T follicular helper cell (primary cell): ENCODE data around the gene P4HB.
"Not testable (repeated sequence)": the region's sequence is repeated elsewhere in the genome, so short reads cannot be mapped to it uniquely, and the experiment has no call there.

Experiments used
- DNase-seq: peaks from one replicate; pipeline ENCODE4 v3.0.0-alpha.2; 2020; ENCODE audit warnings: low read depth

The P4HB gene

DNA sequence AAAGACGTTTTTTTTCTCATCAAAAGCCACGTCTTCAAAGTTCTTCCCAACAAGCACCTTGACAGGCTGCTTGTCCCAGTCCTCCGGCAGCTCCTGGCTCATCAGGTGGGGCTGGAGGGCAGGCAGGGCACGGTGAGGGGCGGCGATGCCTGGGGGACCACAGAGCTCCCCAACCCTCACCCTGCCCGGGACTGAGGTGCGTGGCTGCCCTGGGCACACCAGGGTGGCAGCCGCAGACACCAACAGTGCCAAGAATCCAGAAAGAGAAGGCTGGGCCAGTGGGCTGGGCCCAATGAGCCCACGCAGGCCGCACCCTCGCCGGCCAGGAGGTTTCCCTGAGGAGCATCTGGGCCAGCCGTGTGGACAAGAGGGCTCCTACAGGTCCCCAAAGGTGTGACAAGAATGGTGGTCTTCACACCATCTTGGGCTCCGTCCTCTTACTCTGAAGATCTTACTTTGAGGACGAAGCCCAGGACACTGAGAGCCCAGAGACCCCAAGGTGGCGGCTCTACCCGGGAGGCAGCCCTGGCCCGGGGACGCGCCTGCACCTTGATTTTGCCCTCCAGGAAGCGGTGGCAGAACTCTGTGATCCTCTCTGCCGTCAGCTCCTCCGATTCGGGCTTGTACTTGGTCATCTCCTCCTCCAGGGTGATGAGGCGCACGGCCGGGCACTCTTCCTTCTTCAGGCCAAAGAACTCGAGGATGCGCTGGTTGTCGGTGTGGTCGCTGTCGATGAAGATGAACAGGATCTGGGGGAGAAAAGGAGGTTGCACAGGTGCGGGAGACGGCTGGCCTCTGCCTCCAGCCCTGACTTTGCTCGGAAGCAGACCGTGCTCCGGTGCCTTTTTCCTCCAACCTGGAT is 14.2 kb downstream of the P4HB start:
- no peak for DNase-seq

DNA sequence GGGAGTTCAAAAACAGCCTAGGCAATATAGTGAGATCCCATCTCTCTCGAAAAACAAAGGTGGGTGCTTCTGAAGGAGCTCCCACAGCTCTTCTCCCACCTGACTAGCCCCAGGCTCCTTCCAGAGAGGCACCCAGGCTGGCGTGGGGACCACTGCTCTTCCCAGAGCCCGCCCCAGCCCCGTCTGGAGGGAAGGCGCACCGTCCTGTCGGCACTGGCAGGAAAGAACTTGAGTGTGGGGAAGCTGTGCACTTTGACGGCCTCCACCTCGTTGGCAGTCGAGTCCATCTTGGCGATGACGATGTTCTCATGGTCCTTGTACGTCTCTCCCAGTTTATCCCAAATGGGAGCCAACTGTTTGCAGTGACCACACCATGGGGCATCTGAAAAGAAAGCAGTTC is 15.0 kb downstream of the P4HB start:
- no peak for DNase-seq

DNA sequence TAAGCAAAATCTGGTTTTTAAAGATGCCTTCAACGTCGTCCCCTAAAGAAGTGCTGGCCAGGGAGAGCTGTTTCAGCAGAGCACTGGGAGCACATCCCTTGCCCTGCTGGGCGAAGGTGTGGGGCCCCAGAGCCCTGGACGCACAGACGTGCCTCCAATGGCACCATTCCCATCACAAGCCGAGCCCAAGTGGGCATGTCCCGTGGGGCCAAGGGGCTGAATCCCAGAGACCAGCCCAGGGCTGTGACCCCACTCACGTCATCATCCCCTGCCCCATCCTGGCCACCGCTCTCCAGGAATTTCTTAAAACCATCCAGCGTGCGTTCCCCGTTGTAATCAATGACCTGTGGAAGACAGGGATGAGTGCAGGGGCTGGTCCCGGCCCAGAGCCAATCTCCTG is 15.4 kb downstream of the P4HB start:
- no peak for DNase-seq

DNA sequence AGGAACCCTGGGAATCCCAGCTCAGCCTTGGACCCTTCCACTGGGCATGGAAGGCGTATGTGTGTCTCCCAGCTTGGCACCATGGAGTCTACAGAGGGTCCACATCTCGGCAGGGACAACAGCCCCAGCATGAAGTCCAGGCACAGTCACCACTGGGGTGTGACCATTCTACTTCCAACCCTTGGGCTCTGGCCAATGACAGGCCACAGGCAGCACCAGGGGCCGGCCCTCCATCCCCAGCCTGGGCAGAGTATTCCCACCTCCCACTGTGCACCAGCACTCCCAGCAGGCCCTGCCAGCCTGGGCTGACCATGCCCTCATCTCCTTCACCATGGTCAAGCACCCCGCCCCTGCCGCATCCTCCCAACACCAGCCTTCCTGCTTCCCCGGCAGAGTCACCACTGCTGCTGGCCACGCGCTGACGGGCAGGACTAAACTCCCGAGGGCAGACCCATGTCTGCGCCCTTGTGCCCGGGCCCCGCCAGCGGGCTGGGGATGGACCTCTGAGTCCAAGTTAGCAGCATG is 15.9 kb downstream of the P4HB start:
- DNase-seq: no peak

DNA sequence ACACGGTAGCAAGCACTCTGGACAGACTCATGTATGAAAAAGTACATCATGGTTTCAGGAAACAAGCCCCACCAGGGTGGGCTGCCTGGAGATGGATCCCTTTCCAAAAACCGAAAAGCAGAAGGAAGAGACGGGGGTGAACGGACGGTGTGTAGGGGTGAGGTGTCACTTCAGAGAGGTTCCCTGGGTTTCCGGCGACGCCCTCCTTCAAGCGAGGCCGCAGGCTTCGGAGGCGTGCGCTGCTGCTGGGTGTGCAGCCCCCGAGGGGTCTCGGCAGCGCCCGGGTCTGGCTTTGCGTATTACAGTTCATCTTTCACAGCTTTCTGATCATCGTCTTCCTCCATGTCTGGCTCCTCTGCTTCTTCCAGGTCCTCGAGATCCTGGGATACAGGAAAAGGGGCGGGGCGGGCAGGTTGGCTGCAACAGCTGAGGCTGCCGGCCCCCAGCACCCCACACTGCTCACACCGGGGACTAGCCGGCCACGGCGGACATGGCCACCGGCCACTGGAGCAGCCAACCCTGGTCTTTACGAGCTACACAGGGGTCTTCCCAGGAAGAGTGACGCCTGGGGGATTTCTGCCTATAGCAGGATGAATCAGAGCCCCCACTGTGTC is 16.5 kb downstream of the P4HB start:
- DNase-seq: no peak

DNA sequence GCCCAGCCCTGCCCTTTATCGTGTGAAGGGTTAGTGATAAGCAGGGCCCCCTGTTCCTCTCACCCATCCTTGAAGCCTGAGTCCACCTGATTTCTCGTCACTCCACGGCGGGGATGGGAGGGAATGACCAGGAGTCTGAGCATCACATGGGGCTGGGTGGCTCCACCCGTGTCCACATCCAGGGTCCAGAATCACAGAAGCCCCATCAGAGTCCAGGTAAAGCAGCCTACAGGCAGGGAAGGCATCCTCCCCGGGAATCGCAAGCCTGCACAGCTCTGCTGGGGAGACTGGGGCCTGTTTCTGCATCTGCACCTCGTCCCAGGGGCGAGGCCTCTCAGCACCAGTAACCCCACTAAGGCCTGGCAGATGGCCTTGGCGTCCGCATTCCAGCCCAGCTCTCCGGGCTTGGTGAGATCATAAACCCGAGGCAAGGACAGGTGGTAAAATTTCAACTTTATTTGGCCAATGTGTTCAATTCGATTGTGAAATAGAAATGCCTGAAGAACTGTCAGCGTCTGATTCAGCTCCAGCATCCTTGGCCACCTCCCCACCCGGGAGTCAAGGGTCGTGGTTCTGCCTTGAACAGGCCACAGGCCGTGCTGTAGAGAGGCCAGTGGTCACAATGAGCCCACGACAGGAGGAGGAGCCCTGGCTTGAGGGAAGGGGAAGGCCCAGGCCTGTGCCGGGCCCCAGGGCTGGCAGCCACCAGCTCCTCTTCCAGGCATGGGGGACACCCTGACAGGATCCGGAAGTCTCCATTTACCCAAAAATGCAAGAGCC is 17.4 kb downstream of the P4HB start:
- DNase-seq: no peak

DNA sequence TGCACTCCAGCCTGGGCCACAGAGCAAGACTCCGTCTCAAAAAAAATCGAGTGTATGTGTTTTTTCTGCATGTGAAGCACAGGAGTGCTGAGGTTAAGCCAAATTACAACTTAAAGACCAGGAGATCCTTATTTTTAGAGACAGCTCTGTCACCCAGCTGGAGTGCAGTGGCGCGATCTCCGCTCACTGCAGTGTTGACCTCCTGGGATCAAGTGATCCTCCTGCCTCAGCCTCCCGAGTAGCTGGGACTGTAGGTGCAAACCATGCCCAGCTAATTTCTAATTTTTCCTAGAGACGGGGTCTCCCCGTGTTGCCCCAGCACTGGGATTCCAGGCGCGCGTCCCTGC is 18.0 kb downstream of the P4HB start:
- no peak for DNase-seq

DNA sequence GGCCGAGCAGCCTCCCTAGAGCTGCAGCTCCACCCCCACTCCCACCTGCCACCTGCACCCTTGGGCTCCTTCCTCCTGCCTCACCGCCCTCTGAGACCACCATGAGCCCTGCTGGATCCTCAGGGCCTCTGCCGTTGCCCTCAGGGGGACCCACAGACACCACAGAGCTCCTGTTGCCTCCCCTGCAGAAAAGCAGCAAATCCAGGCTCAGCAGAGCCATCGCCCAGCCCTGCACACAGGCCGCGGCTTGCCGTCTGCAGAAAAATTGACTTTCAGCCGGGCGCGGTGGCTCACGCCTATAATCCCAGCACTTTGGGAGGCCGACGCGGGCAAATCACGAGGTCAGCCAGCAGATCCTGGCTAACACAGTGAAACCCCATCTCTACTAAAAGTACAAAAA is 18.5 kb downstream of the P4HB start:
- DNase-seq: no peak

DNA sequence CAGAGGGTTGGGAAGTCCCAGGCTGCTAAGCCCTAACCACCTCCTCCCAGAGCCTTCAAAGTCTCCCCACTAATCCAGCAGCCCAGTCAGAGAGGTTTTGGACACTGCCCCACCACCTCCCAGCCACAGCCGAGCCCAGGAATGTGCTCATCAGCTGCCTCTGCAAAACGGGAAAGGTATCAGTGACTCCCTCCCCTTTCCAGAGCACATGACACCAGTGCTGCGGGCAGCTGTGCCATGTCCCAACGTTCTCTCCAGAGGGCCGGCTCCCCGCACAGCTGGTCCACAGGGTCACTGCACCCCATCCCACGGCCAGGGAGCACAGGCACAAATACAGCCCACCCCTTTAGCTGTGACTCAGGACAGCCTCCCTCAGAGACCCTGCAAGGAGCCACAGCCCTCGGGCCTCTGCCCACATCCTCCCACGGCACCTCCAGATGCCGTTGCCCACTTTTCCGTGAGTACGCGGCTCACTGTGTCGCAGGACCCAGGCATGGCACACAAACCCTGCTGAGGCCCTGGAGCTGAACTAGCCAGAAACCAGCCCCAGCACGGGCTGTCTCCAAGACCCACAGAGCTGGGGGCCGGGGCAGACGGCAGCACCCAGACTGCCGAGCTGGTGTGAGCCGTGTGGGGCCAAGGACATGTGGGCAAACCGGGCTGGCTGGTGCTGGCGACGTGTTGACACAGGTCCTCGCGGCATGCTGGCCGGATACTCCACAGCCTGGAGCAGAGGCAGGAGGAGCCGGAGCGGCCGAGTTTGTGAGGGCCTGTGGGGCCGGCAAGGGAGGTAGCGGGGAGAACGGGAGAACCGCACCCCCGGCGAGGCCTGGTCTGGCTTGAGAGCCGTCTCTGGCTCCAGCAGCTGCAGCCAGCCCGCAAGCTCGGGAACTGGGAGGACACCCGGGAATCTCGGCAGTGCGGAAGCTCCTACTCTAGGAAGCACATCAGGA is 19.2 kb downstream of the P4HB start:
- no peak for DNase-seq

DNA sequence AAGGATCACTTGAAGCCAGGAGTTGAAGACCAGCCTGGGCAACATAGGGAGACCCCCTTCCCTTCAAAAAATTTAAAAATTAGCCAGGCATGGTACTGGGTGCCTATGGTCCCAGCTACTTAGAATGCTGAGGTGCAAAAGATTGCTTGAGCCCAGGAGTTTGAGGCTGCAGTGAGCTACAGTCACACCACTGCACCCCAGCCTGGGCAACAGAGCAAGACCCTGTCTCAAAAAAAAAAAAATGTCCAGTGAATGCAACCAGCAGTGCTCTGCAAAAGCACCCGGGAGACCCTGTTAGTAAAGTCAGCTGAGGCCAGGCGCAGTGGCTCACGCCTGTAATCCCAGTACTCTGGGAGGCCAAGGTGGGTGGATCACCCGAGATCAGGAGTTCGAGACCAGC is 20.3 kb downstream of the P4HB start:
- DNase-seq: not testable (repeated sequence)

DNA sequence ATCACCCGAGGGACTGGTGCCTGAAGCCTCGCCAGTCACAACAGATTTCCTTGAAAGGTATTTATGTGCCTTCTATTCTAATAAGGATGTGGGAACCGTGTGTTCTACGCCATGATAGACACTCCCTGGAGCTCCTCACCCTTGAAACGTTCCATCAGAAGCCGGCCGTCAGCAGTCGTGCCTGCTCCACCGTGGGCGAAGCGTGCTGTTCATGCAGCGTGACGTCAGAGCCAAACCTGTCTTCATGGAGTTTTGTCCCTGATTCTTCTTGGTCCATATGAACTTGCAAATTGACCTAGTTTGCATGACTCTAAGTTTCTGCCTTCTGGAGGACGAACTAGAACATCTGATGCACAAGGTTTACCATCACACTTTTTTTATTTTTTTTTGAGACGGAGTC is 21.0 kb downstream of the P4HB start:
- DNase-seq: no peak

DNA sequence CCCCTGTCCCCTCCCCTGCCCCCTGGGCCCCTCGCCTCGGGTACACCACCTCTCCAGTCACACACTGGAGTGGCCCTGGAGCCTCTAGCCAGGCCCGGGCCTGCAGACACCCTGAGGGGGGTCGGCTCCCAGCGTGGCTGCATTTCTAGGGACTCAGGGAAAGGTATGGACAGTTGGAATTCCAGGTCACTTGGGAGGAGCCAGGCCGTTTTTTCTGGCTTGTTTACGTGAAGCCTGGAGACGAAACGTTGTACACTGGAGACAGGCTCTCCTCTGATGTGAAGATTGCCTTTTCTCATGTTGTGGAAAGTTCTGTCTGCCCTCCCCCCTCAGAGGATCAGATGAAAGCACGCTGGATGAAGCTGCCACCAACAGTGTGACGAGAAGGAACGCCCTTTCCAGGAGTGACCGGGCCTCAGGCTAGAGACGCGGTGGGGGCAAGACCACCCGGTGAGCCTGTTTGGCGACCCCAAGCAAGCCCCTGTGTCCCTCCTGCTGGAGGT is 21.5 kb downstream of the P4HB start:
- DNase-seq: no peak

DNA sequence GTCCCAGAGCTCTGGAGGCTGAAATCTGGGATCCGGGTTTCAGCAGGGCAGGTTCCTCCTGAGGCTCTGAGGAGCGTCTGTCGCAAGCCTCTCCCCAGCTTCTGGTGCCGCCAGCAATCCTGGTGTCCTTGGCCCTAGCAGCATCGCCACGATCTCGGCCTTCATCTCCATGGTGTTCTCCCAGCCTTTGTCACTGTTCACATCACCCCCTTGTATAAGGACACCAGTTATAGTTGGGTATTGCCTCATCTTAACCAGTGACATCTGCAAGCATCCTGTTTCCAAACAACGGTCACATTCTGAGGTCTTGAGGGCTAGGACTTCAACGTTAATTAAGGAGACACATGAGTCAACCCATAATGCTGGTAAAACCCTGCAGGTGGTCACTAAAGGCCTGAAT is 22.7 kb downstream of the P4HB start:
- DNase-seq: no peak

DNA sequence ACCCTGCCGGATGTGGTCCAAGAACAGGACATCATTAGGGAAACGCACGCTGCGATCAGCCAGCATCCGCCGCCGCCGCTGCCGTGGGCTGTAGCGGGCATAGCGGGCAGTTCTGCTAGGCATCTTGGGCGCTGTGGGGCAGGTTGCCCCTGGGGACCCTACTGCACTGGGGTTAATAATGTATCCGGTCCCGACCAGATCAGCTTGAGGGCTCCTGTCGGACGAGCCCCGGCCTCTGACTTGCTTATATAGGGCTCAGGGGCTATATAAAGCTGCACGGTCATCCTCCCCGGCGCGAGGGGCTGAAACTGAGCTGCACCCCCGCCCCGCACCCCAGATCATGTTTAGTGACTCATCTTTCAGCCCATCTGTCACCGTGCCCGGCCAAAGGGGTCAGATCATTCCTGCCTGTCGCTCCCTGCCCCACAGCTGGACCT is 25.5 kb downstream of the P4HB start, which contains the start of gene PPP1R27:
Gene PPP1R27, minus strand, starts transcription at position 220 of the 437 bp plus-strand sequence. Its CDS starts 97 bp downstream, at position 123.
- no peak for DNase-seq

DNA sequence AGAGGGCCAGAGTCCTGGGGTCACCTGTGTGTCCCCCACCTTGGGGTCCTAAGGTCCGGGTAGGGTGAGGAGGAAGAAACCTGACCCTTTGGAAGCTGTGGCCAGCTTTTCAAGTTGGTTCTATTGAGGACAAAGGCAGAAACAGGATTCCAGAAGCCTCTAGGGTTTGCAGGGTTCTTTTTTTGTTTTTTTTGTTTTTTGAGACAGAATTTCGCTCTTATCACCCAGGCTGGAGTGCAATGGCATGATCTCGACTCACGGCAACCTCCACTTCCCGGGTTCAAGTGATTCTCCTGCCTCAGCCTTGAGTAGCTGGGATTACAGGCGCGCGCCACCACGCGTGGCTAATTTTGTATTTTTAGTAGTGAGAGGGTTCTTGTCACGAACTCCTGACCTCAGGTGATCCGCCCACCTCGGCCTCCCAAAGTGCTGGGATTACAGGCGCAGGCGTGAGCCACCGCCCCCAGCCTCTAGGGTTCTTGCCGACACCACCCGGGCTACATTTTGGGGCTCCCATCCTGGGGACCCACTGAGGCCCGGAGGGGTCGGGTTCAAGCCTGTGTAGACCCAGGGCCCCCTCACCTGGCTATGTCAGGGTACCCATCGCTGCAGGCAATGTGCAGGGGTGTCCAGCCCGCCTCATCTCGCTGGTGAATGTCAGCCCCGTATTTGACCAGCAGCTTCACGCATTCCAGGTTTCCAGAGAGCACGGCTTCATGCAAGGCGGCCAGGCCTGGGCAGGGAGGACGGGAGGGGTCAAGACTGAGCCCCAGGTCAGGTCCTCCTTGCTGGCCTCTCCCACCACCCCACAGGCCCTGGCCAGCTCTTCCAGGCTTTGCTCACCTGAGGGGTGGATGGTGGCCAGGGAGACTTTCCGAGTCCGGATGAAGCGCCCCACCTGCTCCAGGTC is 26.2 kb downstream of the P4HB start:
- DNase-seq: no peak

DNA sequence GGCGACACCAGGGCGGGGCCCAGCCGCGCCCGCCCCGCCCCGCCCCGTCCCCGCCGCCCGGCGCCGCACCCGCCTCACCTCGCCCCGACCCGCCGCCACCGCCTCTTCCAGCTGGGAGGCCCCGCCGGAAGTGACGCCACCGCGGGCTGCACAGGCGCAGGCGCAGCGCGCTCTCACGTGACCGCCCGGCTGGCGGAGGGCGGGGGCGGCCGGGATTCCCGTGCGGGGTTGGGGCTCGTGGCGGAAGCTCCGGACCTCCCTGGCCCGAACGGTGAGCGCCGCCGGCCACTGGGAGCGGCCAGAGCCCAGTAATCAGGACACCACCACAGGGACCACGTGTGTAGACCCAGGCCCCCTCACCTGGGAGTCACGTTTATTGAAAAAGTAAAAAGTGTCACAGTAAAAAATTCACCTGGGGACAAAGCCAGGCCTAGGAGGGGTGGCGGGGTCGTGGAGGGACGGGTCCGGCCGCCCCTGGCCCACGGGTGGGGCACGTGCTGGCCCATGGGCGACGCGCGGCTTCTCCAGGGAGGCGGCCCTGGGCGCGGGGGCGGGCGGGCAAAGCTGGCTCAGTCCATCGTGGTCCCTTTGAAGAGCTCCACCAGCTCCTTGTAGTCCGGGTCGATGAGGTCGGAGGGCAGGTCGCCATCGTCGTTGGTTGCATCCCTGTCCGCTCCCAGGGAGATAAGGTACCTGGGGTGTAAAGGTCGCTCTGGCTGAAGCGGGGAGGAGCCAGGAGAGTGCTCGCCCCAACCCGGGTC is 27.0 kb downstream of the P4HB start, which contains the start of gene MCRIP1:
Gene MCRIP1, minus strand, starts transcription at position 132 of the 761 bp plus-strand sequence. CDS start 8,785 bp downstream, outside the sequence.
- peak; percentile 90 for DNase-seq

DNA sequence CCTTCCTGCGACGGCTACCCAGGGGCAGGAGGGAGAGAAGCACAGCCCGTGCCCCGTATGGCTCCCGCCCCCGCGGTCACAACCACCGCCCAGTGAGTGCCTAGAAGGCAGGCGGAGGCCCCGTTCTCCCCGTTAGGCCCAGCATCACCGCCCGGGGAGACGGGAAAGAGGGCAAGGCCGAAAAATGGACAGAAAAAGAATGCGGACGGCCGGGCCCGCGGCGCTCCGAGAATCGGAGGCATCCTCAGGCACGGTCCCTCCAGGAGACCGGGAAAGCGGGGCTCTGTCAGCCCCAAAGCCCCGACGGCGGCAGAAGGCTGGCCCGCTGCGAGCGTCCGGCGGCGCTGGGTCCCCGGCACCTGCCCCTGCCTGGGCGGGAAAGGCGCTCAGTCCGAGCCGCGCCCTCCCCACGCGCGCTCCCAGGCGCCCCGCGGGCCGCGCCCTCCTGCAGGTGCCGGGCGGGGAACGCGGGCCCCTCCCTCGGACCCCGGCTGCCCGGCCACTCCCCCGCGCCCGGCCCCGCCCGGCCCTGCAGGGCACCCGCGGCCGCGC is 27.7 kb downstream of the P4HB start:
- DNase-seq: no peak

DNA sequence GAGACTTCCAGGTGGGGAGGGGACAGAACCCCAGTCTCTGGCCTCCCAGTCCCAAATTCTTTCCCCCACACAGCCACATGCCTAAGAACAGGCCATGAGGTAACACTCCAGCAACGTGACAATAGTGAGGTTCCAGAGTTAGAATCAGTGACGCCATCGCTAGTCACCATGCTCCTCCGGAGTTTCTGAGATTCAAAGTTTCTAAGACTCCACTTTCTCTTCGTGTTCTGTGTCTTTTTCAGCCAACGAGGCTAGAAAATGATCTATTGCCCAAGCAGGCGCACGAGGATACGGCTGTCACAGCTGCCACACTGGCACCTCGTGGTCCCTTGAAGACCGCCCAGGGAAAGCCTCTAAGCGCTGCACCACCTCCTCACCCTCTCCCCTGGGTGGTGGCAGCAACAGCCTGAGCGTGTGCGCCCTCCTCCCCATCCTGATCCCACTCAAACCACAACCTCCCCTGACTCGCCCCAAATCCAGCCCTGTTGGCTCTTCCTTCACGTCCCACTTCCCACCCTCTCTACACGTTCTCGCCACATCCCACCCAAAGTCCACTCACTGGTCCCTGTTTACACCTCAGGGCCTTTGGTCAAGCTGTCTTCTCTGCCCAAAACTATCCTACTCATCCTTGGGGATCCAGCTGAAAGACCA is 28.3 kb downstream of the P4HB start:
- DNase-seq: peak; percentile 17
